HEK293 (cell line): ENCODE results near the gene CBLL2.

Source experiments
- CTCF ChIA-PET: fragments of 350-600 bp; formaldehyde crosslinking; extraction: SDS; loops from one replicate; lab custom pipeline; 2021; ENCODE audit warnings: antibody characterized with exemption; lab: Yijun Ruan, JAX
- POLR2A ChIA-PET: fragments of 300-600 bp; formaldehyde crosslinking; extraction: SDS; loops from one replicate; lab custom pipeline; 2020; ENCODE audit warnings: antibody characterized with exemption, inconsistent platforms; lab: Yijun Ruan, JAX
- H3K27ac ChIP-seq: fragments of 200-500 bp; sonication (Bioruptor generic); 2 replicates; pipeline ENCODE4 v1.5.1; 2014; ENCODE audit warnings: low read depth, low read length, control low read depth, inconsistent platforms; ENCODE audit errors: extremely low read depth
- H3K36me3 ChIP-seq, 2 experiments: fragments of 200-500 bp in 1 of 2; sonication (Bioruptor generic) in 1 of 2; 1 replicate in 1 of 2; 2 replicates in 1 of 2; pipeline ENCODE4 v1.5.1; 2014 to 2017; ENCODE audit warnings: inconsistent platforms in 2 of 2, low read length in 2 of 2; ENCODE audit not compliant: control insufficient read depth in 2 of 2, insufficient read depth in 1 of 2
- H3K4me1 ChIP-seq: fragments of 200-500 bp; sonication (Bioruptor generic); 2 replicates; pipeline ENCODE4 v1.5.1; 2014; ENCODE audit warnings: mild to moderate bottlenecking, low read length, inconsistent platforms; ENCODE audit not compliant: control insufficient read depth, insufficient read depth
- H3K4me3 ChIP-seq: 2 replicates; pipeline ENCODE4 v1.5.1; 2011; ENCODE audit warnings: low read depth, mild to moderate bottlenecking, control low read depth, low read length, moderate library complexity
- H3K9me3 ChIP-seq: fragments of 200-500 bp; sonication (Bioruptor generic); 2 replicates; pipeline ENCODE4 v1.5.1; 2014; ENCODE audit warnings: low read depth, low read length, inconsistent platforms; ENCODE audit not compliant: control insufficient read depth, insufficient read depth
- ATF2 ChIP-seq: fragments of 450-650 bp; formaldehyde crosslinking; IDR thresholded peaks from 2 replicates; pipeline ENCODE4 v1.5.1; 2016; ENCODE audit warnings: missing biosample characterization, missing genetic modification characterization, low read depth
- EGR2 ChIP-seq: fragments of 450-650 bp; formaldehyde crosslinking; IDR thresholded peaks from 2 replicates; pipeline ENCODE4 v1.5.1; 2016; ENCODE audit warnings: low read depth, missing biosample characterization, missing genetic modification characterization
- ELK4 ChIP-seq: IDR thresholded peaks from 2 replicates; pipeline ENCODE4 v1.6.1; 2011; ENCODE audit warnings: mild to moderate bottlenecking, low read depth, low read length, borderline replicate concordance
- GLIS2 ChIP-seq: fragments of 450-650 bp; formaldehyde crosslinking; IDR thresholded peaks from 2 replicates; pipeline ENCODE4 v1.5.1; 2016; ENCODE audit warnings: missing biosample characterization, missing genetic modification characterization
- SALL2 ChIP-seq: fragments of 450-650 bp; formaldehyde crosslinking; IDR thresholded peaks from 2 replicates; pipeline ENCODE4 v1.5.0; 2017; ENCODE audit warnings: missing biosample characterization, mild to moderate bottlenecking, missing genetic modification characterization, borderline replicate concordance
- ZBTB21 ChIP-seq: fragments of 450-650 bp; formaldehyde crosslinking; IDR thresholded peaks from 2 replicates; pipeline ENCODE4 v1.5.1; 2017; ENCODE audit warnings: missing biosample characterization, missing genetic modification characterization
- ZBTB48 ChIP-seq: fragments of 450-650 bp; formaldehyde crosslinking; IDR thresholded peaks from 2 replicates; pipeline ENCODE4 v1.5.1; 2016; ENCODE audit warnings: missing biosample characterization, missing genetic modification characterization
- ZNF174 ChIP-seq: fragments of 450-650 bp; formaldehyde crosslinking; IDR thresholded peaks from 2 replicates; pipeline ENCODE4 v1.5.0; 2017; ENCODE audit warnings: missing biosample characterization, mild to moderate bottlenecking, missing genetic modification characterization
- ZNF184 ChIP-seq: fragments of 450-650 bp; IDR thresholded peaks from 2 replicates; pipeline ENCODE4 v1.5.1; 2018; ENCODE audit warnings: missing biosample characterization, mild to moderate bottlenecking, missing genetic modification characterization
- ZNF223 ChIP-seq: fragments of 450-650 bp; formaldehyde crosslinking; IDR thresholded peaks from 2 replicates; pipeline ENCODE4 v1.5.1; 2016; ENCODE audit warnings: missing biosample characterization, missing genetic modification characterization
- ZNF23 ChIP-seq: fragments of 450-650 bp; formaldehyde crosslinking; IDR thresholded peaks from 2 replicates; pipeline ENCODE4 v1.5.1; 2016; ENCODE audit warnings: missing biosample characterization, missing genetic modification characterization, borderline replicate concordance
- ZNF302 ChIP-seq: fragments of 450-650 bp; formaldehyde crosslinking; IDR thresholded peaks from 2 replicates; pipeline ENCODE4 v1.5.1; 2016; ENCODE audit warnings: missing biosample characterization, missing genetic modification characterization, low read depth
- ZNF335 ChIP-seq: fragments of 450-650 bp; formaldehyde crosslinking; conservative IDR thresholded peaks from 2 replicates; pipeline ENCODE4 v1.5.1; 2016; ENCODE audit warnings: missing biosample characterization, missing genetic modification characterization
- ZNF354C ChIP-seq: fragments of 450-650 bp; formaldehyde crosslinking; IDR thresholded peaks from 2 replicates; pipeline ENCODE4 v1.5.1; 2016; ENCODE audit warnings: missing biosample characterization, missing genetic modification characterization, low read depth, borderline replicate concordance
- ZNF398 ChIP-seq: fragments of 450-650 bp; formaldehyde crosslinking; IDR thresholded peaks from 2 replicates; pipeline ENCODE4 v1.5.1; 2017; ENCODE audit warnings: missing biosample characterization, missing genetic modification characterization
- ZNF76 ChIP-seq: fragments of 450-650 bp; formaldehyde crosslinking; IDR thresholded peaks from 2 replicates; pipeline ENCODE4; 2016; ENCODE audit warnings: low read depth, missing biosample characterization, missing genetic modification characterization, borderline replicate concordance
- TF ChIP-seq, protein P1 (sequence below): fragments of 450-650 bp; formaldehyde crosslinking; IDR thresholded peaks from 2 replicates; pipeline ENCODE4 v1.5.1; 2016; ENCODE audit warnings: missing biosample characterization, missing genetic modification characterization
- TF ChIP-seq, protein P2 (sequence below): fragments of 450-650 bp; formaldehyde crosslinking; IDR thresholded peaks from 2 replicates; pipeline ENCODE4 v1.5.1; 2016; ENCODE audit warnings: missing biosample characterization, missing genetic modification characterization, low read depth

CBLL2 gene

DNA sequence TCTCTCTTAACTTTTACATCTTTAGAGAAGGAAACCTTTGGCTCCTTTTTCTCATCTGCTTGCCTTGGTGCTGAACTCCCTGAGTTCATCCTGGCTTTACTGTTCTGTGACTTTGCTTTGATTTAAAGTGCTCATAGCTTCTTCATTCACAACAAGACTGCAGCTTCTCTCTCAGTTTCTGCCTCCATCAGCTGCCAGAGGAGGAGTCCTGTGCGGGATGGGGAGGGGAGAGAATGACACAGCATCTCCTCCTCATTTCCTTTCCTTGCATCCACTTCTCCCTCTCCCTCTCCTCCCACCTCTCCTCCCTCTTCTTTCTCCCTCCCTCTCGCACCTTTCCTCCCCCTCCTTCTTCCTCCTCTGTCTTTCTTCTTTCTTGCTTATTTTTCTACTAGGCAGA lies 42.0 kb downstream of the CBLL2 start:
- TF ChIP-seq ELK4 (no peak), EGR2 (peak; percentile 53; the same call in 1 of the 2 replicates), SALL2 (tag by site-specific recombination) (no peak)
- TF ChIP-seq, protein P1, sequence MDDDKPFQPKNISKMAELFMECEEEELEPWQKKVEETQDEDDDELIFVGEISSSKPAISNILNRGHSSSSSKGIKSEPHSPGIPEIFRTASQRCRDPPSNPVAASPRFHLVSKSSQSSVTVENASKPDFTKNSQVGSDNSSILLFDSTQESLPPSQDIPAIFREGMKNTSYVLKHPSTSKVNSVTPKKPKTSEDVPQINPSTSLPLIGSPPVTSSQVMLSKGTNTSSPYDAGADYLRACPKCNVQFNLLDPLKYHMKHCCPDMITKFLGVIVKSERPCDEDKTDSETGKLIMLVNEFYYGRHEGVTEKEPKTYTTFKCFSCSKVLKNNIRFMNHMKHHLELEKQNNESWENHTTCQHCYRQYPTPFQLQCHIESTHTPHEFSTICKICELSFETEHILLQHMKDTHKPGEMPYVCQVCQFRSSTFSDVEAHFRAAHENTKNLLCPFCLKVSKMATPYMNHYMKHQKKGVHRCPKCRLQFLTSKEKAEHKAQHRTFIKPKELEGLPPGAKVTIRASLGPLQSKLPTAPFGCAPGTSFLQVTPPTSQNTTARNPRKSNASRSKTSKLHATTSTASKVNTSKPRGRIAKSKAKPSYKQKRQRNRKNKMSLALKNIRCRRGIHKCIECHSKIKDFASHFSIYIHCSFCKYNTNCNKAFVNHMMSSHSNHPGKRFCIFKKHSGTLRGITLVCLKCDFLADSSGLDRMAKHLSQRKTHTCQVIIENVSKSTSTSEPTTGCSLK (tag by site-specific recombination) = no peak
- TF ChIP-seq, protein P2, sequence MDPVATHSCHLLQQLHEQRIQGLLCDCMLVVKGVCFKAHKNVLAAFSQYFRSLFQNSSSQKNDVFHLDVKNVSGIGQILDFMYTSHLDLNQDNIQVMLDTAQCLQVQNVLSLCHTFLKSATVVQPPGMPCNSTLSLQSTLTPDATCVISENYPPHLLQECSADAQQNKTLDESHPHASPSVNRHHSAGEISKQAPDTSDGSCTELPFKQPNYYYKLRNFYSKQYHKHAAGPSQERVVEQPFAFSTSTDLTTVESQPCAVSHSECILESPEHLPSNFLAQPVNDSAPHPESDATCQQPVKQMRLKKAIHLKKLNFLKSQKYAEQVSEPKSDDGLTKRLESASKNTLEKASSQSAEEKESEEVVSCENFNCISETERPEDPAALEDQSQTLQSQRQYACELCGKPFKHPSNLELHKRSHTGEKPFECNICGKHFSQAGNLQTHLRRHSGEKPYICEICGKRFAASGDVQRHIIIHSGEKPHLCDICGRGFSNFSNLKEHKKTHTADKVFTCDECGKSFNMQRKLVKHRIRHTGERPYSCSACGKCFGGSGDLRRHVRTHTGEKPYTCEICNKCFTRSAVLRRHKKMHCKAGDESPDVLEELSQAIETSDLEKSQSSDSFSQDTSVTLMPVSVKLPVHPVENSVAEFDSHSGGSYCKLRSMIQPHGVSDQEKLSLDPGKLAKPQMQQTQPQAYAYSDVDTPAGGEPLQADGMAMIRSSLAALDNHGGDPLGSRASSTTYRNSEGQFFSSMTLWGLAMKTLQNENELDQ (tag by site-specific recombination) = no peak
- Histone ChIP-seq H3K4me3 (no peak overlapping the region), H3K9me3 (no peaks in the 10 kb centered on the region), H3K4me1 (peaks cover 2% of the 10 kb centered on the region; the same call in 1 of the 2 replicates), H3K36me3 (no peaks in the 10 kb centered on the region), H3K27ac (no peak overlapping the region)
- CTCF ChIA-PET = interaction anchor here (0.7 to 1.4 kb wide), 2 partner anchors 12 to 122 kb away, joined by 4 read pairs; no protein-coding TSS in a partner anchor
- POLR2A ChIA-PET = no interaction called here

GRCh38 chrX:22315151-22315550 lies 42.4 kb downstream of the CBLL2 start:
- TF ChIP-seq ZNF23 (tag by site-specific recombination) (no peak), GLIS2 (tag by site-specific recombination) (no peak), ZNF302 (tag by site-specific recombination) (no peak), ZNF335 (tag by site-specific recombination) (no peak), ZNF184 (no peak), ZNF398 (no peak), ZNF354C (no peak), ZNF174 (tag by site-specific recombination) (no peak), ZNF223 (tag by site-specific recombination) (no peak), ZBTB48 (tag by site-specific recombination) (no peak), ATF2 (tag by site-specific recombination) (no peak), ZNF76 (tag by site-specific recombination) (no peak), ZBTB21 (tag by site-specific recombination) (no peak)
- Histone ChIP-seq H3K4me1 (peaks cover 2% of the 10 kb centered on the region; the same call in 1 of the 2 replicates), H3K9me3 (no peaks in the 10 kb centered on the region), H3K4me3 (no peak overlapping the region), H3K36me3 (no peaks in the 10 kb centered on the region), H3K27ac (no peak overlapping the region)
- ChIA-PET CTCF (interaction anchor here (0.7 to 1.5 kb wide), 3 partner anchors 13 to 123 kb away, joined by 3 to 4 read pairs (median 4); no protein-coding TSS in a partner anchor), POLR2A (no interaction called here)
